Activated CD4-positive, alpha-beta T cell treated with anti-CD3 and anti-CD28 coated beads, Interleukin-2, amount 10 ng/mL, durations not matched to agents 24 days and 14 days (primary cell): ENCODE results near the gene MAPK13. TPM values are rescaled to one million over a fixed set of nuclear protein-coding genes. Genes with fewer than 3 reads are reported as not detected.
"Not testable (repeated sequence)": the region's sequence is repeated elsewhere in the genome, so short reads cannot be mapped to it uniquely, and the experiment has no call there.

Source experiments
- DNase-seq: peaks from one replicate; pipeline ENCODE4 v3.0.0; 2022
- H3K27ac Mint-ChIP-seq: one replicate; pipeline ENCODE4 v1.8.0; 2022; ENCODE audit warnings: mild to moderate bottlenecking, mixed read lengths
- H3K27me3 Mint-ChIP-seq: one replicate; pipeline ENCODE4 v1.8.0; 2022; ENCODE audit warnings: mixed read lengths
- H3K36me3 Mint-ChIP-seq: one replicate; pipeline ENCODE4 v1.8.0; 2022; ENCODE audit warnings: low read depth, mild to moderate bottlenecking, mixed read lengths
- H3K4me1 Mint-ChIP-seq: one replicate; pipeline ENCODE4 v1.8.0; 2021; ENCODE audit warnings: mixed read lengths
- H3K4me3 Mint-ChIP-seq: one replicate; pipeline ENCODE4 v1.8.0; 2022; ENCODE audit warnings: mild to moderate bottlenecking, moderate library complexity, mixed read lengths
- H3K9me3 Mint-ChIP-seq: one replicate; pipeline ENCODE4 v1.8.0; 2021; ENCODE audit warnings: mixed read lengths
- intact Hi-C: fragments of 100-400 bp; cut with micrococcal nuclease; formaldehyde crosslinking; loops from one replicate; pipeline ENCODE4 v1.15.1; 2023
- total RNA-seq: library from RNA; stranded (reverse); gene quantifications from 2 replicates; pipeline ENCODE4 v1.2.3, GENCODE V29; 2022

Gene MAPK13
- total RNA-seq, 1 donor from 2014 or later: 59.4 TPM

- Mint-ChIP-seq H3K36me3 (no peaks in the 10 kb centered on the region), H3K27ac (peak overlapping the region; percentile 30), H3K27me3 (no peaks in the 10 kb centered on the region), H3K9me3 (no peaks in the 10 kb centered on the region), H3K4me3 (peak overlapping the region; percentile 0), H3K4me1 (peaks cover 53% of the 10 kb centered on the region)
- intact Hi-C loops: no loop called here
- DNase-seq: no peak
These were observed 3.5 kb upstream of the MAPK13 start for GRCh38 chr6:36126553-36127458.

GRCh38 chr6:36127462-36128016, 2.8 kb upstream of the MAPK13 start:
- no peaks in the 10 kb centered on the region for H3K9me3 Mint-ChIP-seq
- peaks cover 3% of the 10 kb centered on the region for H3K36me3 Mint-ChIP-seq
- intact Hi-C loops: no loop called here
- H3K4me1 Mint-ChIP-seq: peaks cover 56% of the 10 kb centered on the region
- H3K4me3 Mint-ChIP-seq: no peak overlapping the region
- DNase-seq: no peak
- H3K27ac Mint-ChIP-seq: no peak overlapping the region
- H3K27me3 Mint-ChIP-seq: no peaks in the 10 kb centered on the region

GRCh38 chr6:36128073-36128472, 2.2 kb upstream of the MAPK13 start:
- Mint-ChIP-seq H3K4me3 (no peak overlapping the region), H3K9me3 (no peaks in the 10 kb centered on the region), H3K27me3 (no peaks in the 10 kb centered on the region), H3K36me3 (peaks cover 9% of the 10 kb centered on the region), H3K4me1 (peaks cover 57% of the 10 kb centered on the region), H3K27ac (no peak overlapping the region)
- no peak for DNase-seq
- intact Hi-C loops: no loop called here

- intact Hi-C loops: no loop called here
These were observed 1.5 kb upstream of the MAPK13 start for GRCh38 chr6:36128793-36129192.

GRCh38 chr6:36129334-36129733, 979 bp upstream of the MAPK13 start:
- peaks cover 18% of the 10 kb centered on the region for H3K36me3 Mint-ChIP-seq
- H3K27me3 Mint-ChIP-seq, intact Hi-C loops, H3K9me3 Mint-ChIP-seq, DNase-seq: not testable (repeated sequence)
- H3K4me1 Mint-ChIP-seq: peaks cover 56% of the 10 kb centered on the region
- H3K4me3 Mint-ChIP-seq: peak overlapping the region; percentile 60
- peak overlapping the region; percentile 51 for H3K27ac Mint-ChIP-seq

More at GRCh38 chr6:36128793-36129192, 1.5 kb upstream of the MAPK13 start:
- H3K9me3 Mint-ChIP-seq: no peaks in the 10 kb centered on the region
- H3K27ac Mint-ChIP-seq: no peak overlapping the region
- peaks cover 57% of the 10 kb centered on the region for H3K4me1 Mint-ChIP-seq
- H3K4me3 Mint-ChIP-seq: no peak overlapping the region
- H3K27me3 Mint-ChIP-seq: no peaks in the 10 kb centered on the region
- H3K36me3 Mint-ChIP-seq: peaks cover 16% of the 10 kb centered on the region
- DNase-seq: no peak

GRCh38 chr6:36130667-36131510, 576 bp downstream of the MAPK13 start:
- H3K36me3 Mint-ChIP-seq: peaks cover 26% of the 10 kb centered on the region
- DNase-seq: peak; percentile 86
- peaks cover 51% of the 10 kb centered on the region for H3K4me1 Mint-ChIP-seq
- H3K9me3 Mint-ChIP-seq: no peaks in the 10 kb centered on the region
- H3K27me3 Mint-ChIP-seq: no peaks in the 10 kb centered on the region
- peak overlapping the region; percentile 89 for H3K4me3 Mint-ChIP-seq
- intact Hi-C loops: loop anchor here (1.0 to 2.0 kb wide), 4 partner anchors 8 to 226 kb away; partner anchors contain the start of gene BRPF3
- H3K27ac Mint-ChIP-seq: peak overlapping the region; percentile 94

GRCh38 chr6:36131511-36132245, 1.4 kb downstream of the MAPK13 start:
- Mint-ChIP-seq H3K4me1 (peaks cover 44% of the 10 kb centered on the region), H3K27me3 (no peaks in the 10 kb centered on the region), H3K9me3 (no peaks in the 10 kb centered on the region), H3K4me3 (peak overlapping the region; percentile 89), H3K36me3 (peaks cover 31% of the 10 kb centered on the region), H3K27ac (peak overlapping the region; percentile 94)
- peak; percentile 85 for DNase-seq
- intact Hi-C loops: loop anchor here (1.0 to 2.0 kb wide), 4 partner anchors 8 to 225 kb away; partner anchors contain the start of gene BRPF3

- Mint-ChIP-seq H3K9me3 (no peaks in the 10 kb centered on the region), H3K4me3 (peak overlapping the region; percentile 89), H3K27me3 (no peaks in the 10 kb centered on the region), H3K4me1 (peaks cover 38% of the 10 kb centered on the region), H3K27ac (peak overlapping the region; percentile 94), H3K36me3 (peaks cover 35% of the 10 kb centered on the region)
- intact Hi-C loops: no loop called here
- DNase-seq: no peak
These were observed 2.1 kb downstream of the MAPK13 start for GRCh38 chr6:36132246-36132895.

- Mint-ChIP-seq H3K27ac (peak overlapping the region; percentile 94), H3K4me3 (peak overlapping the region; percentile 3), H3K9me3 (no peaks in the 10 kb centered on the region), H3K36me3 (peaks cover 38% of the 10 kb centered on the region), H3K27me3 (no peaks in the 10 kb centered on the region), H3K4me1 (peaks cover 33% of the 10 kb centered on the region)
- no peak for DNase-seq
- intact Hi-C loops: no loop called here
These were observed 2.8 kb downstream of the MAPK13 start for GRCh38 chr6:36133148-36133547.

GRCh38 chr6:36133912-36134311, 3.6 kb downstream of the MAPK13 start:
- no peak overlapping the region for H3K4me3 Mint-ChIP-seq
- no peak overlapping the region for H3K27ac Mint-ChIP-seq
- H3K4me1 Mint-ChIP-seq: peaks cover 31% of the 10 kb centered on the region
- H3K36me3 Mint-ChIP-seq: peaks cover 41% of the 10 kb centered on the region
- no peak for DNase-seq
- intact Hi-C loops: no loop called here
- no peaks in the 10 kb centered on the region for H3K9me3 Mint-ChIP-seq
- no peaks in the 10 kb centered on the region for H3K27me3 Mint-ChIP-seq

GRCh38 chr6:36135053-36135731, 4.9 kb downstream of the MAPK13 start:
- no peak for DNase-seq
- Mint-ChIP-seq H3K36me3 (peaks cover 54% of the 10 kb centered on the region), H3K4me1 (peaks cover 30% of the 10 kb centered on the region), H3K4me3 (no peak overlapping the region), H3K27ac (no peak overlapping the region), H3K27me3 (no peaks in the 10 kb centered on the region), H3K9me3 (no peaks in the 10 kb centered on the region)
- intact Hi-C loops: no loop called here

GRCh38 chr6:36136034-36136433, 5.7 kb downstream of the MAPK13 start:
- intact Hi-C loops: no loop called here
- Mint-ChIP-seq H3K4me3 (no peak overlapping the region), H3K27me3 (no peaks in the 10 kb centered on the region), H3K36me3 (peaks cover 58% of the 10 kb centered on the region), H3K27ac (no peak overlapping the region), H3K9me3 (no peaks in the 10 kb centered on the region), H3K4me1 (peaks cover 36% of the 10 kb centered on the region)
- DNase-seq: no peak
